OCI-M2 (cell line): Measurements from ENCODE around the gene SCNN1A.

Source experiments
- DNase-seq: peaks from one replicate; lab custom pipeline; 2025; ENCODE audit not compliant: unreplicated experiment; lab: John Stamatoyannopoulos, UW

The SCNN1A gene

GRCh38 chr12:6321905-6322304 lies 53.5 kb downstream of the SCNN1A start:
- no peak for DNase-seq

DNA sequence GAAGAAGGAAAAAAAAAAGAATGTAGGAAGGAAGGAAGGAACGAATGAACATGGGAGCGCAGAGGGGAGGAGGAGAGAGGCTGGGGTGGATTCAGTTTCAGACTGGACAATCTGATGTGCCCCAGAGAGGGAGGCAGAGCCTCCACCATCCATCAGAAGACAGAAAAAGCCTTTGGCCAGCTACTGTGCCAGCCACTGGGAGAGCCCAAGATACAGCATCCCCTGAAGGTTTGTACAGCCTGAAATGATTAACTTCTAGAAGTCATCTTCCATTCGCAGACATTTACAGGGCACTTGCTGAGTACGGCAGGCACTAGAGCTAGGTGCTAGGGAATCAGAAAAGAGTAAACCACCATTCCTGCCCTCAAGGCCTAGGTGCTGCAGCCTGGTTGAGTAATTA lies 55.9 kb downstream of the SCNN1A start:
- DNase-seq: no peak

DNA sequence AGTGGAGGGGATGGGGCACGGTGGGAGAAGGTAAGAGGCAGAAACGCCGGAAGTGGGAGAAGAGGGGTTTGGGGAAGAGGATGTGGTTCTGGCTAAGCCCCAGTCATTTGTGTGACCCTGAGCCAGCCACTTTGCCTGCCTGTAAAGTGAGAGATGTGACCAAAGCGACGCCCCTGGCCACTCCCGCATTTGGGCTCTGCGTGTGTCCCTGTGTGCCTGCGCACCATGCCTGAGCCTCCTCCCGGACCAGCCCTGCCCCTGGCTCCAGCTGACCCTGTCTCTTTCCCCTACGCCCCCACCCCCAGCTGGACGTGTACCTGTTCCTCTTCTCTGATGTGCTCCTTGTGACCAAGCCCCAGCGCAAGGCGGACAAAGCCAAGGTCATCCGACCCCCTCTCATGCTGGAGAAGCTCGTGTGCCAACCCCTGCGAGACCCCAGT lies 56.9 kb downstream of the SCNN1A start:
- no peak for DNase-seq

DNA sequence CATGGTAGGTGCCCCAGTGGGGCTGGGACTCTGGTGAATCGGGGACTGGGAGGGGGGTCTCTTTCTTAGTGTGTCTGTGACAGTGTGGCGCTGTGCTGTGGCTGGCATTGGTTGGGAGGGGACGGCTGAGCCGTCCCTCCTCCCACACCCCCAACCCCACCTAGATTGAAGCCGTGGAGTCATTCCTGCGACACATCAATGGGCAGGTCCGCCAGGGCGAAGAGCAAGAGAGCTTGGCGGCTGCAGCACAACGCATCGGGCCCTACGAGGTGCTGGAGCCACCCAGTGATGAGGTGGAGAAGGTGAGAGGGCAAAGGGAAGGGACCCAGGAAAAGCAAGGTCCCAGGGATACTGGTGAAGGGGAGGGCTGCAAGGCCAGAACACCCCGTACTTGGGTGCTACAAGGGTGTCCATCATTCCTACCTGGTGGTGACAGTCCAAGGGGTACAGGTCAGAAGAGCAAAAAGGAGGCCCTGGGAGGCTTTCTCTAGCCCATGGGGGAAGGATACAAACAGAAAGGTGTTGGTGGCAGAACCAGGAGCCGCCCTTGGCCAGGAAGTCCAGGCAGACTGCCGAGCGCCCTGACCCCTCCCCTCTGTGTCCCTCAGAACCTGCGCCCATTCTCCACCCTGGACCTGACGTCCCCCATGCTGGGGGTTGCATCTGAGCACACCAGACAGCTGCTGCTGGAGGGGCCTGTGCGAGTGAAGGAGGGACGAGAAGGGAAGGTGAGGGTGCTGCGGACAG lies 57.5 kb downstream of the SCNN1A start:
- no peak for DNase-seq

- DNase-seq: no peak
Observed at GRCh38 chr12:6316921-6317692, 58.3 kb downstream of the SCNN1A start.

DNA sequence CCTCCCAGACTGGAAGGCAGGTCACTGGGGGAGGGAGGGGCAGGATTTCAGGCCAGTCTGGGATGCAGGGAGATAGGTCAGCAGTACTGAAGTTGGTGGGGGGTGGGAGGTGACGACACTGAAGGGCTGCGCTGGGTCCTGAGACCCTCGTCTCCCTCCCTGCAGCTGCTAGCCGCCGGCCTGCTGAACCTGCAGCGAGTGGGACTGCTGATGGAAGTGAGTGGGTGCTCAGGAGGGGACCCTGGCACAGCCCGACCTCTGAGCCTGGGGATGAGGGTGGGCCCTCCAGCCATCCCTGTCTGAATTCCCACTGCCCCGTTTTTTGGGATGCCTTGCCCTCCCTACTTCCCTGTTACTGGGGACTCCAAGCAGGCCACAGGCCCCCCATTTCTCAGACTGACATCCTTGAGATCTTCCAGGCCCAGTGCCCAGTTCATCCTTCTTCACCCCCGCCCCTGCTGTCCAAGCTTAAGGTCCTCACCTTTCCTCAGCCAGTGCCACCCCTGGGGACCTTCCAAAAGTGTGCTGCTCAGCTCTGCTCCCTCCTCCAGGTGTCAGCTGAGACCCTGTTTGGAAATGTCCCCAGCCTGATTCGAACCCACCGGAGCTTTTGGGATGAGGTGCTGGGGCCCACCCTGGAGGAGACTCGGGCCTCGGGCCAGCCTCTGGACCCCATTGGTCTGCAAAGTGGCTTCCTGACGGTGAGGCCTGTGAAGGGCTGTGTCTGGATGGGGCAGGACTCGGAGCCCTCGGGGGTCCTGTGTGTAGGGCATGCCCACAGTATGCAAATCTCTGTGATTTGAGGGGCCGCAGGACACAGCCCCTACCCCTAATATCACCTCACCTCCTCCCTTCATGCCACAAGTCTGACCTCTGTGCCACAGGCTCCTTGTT lies 59.4 kb downstream of the SCNN1A start:
- DNase-seq: no peak

DNA sequence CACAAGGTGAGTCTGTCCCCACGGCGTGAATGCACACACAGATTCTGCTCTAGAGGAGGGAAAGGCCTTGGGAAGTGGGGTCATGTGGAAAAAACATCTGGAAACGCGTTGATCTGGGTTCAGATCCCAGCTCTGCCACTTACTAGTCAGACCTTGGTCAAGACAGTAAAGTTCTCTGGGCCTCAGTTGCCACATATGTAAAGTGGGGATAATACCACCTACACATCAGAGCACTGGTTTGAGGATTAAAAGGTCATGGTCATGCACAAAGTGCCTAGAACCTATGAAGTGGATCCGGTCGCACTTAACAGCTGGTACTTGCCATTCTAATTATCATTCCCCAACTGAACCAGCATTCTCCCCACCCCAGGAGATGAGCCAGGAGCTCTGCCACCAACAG lies 60.2 kb downstream of the SCNN1A start:
- DNase-seq: no peak

DNA sequence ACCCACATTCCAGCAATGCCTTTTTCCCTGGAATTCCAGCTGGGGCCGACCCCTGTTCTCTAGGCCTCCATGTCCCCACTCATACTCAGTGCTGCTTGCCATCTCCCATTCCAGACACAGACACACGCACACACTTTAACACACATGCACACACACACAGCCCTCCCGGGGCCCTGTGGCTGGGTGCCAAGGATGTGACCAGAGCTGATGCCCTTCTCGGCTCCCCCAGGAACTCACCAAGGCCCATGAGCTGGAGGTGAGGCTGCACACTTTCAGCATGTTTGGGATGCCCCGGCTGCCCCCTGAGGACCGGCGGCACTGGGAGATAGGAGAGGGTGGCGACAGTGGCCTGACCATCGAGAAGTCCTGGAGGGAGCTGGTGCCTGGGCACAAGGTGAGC lies 60.6 kb downstream of the SCNN1A start:
- no peak for DNase-seq

DNA sequence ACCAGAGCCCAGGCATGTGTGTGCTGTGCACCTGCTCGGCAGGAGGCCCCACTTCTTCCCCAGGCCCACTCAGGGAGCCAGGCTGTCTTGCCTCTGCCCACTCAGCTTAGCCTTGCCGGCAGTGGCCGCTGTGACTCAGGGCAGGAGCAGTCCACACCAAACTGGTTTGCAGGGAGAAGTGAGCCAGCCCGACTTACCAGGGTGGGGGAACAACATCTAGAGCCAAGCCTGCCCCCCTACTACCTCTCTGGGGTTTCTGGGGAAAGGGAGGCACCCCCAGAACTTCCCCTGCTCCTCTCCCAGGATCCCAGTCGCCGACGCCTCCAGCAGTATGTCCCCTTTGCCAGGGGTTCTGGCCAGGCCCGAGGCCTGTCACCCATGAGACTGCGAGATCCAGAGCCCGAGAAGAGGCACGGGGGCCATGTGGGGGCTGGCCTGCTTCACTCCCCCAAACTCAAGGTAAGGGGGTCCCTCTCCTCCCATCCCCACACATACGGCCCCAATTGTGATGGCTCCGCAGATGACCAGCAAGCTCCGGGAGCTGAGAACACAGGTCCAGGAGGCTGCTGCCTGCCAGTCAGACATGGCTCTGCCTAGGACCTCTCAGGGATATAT lies 61.9 kb downstream of the SCNN1A start:
- DNase-seq: no peak

DNA sequence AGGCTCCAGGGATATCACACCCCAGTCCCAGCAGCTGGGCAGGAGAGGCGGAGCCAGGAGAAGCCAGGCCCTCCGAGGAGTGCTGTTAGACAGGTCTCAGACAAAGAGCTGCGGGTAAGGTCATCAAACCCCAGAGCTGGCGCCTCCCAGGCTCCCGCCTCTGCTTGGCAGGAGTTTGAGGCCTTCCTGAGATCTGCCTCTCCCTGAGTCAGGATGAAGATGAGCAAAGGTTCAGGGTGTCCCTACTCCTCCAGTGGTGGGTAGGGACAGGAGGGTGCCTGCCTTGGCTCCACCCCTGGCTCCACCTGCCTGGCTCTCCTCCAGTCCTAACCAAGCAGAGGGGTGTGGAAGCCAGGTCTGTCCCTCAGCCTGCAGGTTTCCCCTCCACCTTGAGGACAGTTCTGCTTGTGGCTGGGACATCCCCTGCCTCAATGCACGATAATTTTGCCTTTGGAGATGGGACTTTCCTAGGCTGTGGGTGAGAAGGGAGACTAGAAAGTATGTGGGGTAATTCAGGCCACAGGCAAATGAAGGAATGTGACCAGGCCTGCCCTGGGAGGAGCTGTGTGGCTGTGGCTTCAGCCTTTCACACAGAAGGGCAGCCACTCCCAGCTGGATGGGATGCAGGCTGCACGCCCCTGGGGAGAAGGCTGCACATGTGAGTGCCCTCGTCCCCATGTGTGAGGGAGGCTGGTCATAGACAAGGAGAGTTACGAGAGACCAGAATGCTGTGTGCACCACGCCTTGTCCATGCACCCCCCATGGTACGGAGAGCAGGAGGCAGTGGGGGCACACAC lies 62.6 kb downstream of the SCNN1A start:
- no peak for DNase-seq

GRCh38 chr12:6311822-6312528 lies 63.4 kb downstream of the SCNN1A start:
- no peak for DNase-seq

DNA sequence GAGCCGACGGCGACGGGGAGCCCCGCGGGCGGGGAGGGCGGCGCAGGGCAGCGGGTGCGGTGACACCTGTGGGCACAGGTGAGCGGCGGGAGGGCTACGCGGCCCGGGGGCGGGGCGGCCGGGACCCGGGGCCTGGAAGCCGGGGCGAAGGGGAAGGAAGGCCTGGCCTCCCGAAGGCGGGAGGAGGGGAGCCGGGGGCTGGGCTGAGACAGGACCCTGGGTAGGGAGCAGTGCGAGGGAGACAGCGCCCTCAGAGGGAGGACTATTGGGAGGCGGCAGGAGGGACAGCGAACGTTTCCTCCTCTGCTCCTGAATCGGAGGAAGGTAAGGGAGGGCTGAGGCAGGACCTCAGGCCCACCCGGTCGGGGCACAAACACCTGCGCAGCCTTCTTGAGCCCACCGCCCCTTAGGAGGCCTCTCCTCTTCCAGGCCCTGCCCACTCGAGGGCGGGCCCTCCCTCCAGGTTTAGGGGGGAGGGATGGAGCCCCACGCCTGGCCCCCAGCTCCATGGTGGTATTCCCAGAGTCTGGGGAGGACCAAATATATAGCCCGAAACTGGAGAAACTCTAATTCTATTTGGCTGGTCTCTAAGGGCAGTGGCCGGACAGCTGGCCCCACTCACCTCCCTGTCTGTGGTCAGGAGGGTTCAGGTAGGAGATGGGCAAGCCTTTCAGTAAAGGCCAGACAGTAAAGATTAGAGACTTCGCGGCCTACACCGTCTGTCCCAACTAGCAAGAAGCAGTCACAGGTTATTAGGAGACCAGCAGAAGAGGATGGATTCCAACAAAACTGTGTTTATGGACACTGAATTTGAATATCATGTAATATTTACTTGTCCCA lies 64.4 kb downstream of the SCNN1A start:
- DNase-seq: no peak

DNA sequence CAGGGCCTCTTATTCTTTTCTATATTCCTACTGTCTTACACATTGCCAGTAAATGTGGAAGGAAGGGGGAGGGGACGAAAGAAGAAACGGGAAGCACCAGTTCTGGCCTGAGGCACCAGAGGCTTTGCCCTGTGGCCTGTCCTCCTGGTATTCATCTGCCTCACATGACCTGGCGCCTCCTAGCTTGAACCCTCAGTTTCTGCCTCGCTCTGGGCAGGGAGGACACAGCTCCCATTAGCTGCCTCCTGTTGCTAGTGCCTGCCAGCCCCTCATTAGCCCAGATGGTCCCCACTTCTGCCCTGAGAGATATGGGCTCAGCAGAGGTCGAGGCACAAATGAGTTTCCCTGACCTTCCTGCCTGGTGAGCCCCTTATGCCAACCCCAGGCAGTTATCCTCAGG lies 67.8 kb downstream of the SCNN1A start:
- DNase-seq: no peak

DNA sequence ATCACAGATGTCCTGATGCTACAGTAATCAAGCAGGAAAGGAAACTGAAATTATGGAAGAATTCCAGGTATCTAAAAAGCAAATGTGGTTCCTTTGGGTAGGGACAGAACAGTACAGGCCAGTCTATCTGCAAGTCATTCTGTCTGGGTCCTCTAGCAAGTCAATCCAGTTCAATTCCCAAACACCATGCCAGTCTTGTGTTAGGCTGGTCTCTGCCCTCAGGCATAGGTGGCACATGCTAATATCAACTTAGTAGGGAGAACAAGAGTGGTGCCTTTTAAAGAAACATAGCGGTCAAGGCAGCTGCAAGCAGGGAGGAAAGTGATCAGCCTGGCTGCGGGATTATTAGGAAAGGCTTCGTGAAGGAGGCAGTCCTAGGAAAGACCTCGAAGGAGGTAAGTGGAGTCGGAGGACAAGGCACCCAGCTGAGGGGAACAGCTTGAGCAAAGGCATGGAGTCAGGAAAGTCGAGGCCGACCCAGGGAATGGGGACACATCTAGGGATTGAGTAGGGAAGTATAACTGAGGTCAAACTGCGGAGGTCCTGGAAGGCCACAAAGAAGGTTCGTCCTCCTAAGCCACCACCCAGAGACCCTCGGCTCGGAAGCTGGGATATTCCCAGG lies 68.7 kb downstream of the SCNN1A start:
- DNase-seq: no peak

DNA sequence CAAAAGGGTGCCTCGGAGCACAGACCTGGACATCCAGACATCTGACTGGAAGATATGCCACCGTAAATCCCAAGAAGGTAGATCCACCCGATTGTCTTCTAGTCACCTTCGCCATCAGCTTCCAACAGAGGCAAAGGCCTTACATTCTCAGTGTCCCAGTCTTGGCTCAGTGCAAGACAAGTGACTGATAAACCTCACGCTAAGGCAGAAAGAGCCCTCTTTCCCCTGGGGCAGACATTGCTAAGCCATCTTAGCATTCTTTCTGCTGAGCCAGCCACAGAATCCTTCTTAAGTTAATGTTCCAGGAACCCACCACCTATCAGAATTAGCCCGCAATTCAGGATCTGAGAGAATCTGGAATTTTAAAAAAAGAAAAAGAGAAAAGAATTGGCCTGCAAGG lies 69.2 kb downstream of the SCNN1A start:
- DNase-seq: no peak

DNA sequence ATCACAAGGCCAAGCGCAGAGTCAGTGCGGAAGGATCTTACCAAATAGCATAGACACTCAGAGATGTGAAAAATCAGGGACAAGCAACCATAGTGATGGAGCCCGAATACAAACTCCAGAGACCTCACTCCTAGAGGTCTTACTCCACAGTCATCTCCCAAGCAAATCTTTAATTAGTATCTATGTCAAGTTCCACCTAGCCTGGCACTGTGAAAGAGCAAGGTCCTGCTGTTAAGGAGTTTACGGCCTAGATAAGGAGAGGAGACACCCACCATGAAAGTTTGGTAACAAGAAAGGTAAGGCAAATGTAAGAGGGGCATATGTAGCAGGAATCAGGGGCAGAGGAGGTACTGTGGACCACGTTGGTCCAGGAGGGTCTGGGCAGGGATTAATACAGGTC lies 72.3 kb downstream of the SCNN1A start:
- no peak for DNase-seq

- DNase-seq: no peak
Observed at GRCh38 chr12:6302621-6303020, 72.7 kb downstream of the SCNN1A start.

- no peak for DNase-seq
Observed at GRCh38 chr12:6301721-6302120, 73.6 kb downstream of the SCNN1A start.
